HUDEP-2 (cell line): Measurements from ENCODE around the gene RPL32.
"Not testable (repeated sequence)": the region's sequence is repeated elsewhere in the genome, so short reads cannot be mapped to it uniquely, and the experiment has no call there.

Experiments
- DNase-seq, 76 experiments: peaks; one replicate each; lab custom pipeline; 2025; ENCODE audit not compliant: unreplicated experiment in 76 of 76; lab: John Stamatoyannopoulos, UW

The RPL32 gene

DNA sequence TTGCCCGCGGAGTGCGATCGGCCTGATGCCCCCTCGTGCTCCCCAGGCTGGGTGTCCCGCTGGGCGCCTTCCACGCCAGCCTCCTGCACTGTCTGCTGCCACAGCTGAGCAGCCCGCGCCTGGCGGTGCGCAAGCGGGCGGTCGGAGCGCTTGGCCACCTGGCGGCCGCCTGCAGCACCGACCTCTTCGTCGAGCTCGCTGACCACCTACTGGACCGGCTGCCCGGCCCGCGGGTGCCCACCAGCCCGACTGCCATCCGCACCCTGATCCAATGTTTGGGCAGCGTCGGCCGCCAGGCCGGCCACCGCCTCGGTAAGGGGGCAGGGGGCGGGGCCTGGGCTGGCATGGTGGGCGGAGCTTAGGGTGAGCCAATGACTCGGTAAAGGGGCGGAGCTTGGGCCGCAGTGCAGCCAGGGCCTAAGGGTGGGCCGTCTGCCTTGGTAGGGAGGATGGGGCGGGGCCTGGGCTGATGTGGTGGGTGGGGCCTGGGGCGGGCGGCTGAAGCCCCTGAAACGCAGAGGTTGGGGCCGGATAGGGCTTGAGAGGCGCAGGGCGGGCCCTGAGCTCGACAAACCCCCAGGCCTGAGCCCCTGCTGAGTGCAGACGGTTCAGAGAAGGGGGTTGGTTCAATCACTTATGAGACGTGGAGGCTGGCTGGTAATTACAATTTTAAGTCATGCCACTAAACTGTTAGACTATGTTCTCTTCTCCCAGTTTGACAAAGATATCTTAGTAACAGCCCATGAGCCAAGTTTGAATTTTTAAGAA lies 31.2 kb downstream of the RPL32 start:
- DNase-seq = peak; percentile 4 to 96 (median 87)

DNA sequence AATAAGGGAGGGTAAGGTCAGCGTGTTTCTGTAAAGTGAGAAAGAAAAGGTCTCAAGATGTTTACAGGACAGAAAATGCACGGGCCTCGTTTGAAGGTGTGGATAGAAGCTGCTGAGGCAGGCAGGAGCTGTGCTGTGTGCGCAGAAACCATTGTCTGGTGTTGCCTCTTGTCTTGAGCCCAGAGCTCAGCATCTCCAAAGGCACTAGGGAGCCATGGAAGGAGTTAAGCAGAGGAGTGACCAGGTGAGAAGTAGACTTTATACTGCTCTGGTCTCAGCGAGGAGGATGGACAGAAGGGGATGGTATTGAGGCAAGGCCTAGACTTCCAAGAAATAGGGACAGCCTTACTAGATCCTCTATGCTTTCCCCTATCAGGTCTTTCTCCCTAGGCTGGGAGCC lies 31.9 kb downstream of the RPL32 start:
- no peak for DNase-seq

DNA sequence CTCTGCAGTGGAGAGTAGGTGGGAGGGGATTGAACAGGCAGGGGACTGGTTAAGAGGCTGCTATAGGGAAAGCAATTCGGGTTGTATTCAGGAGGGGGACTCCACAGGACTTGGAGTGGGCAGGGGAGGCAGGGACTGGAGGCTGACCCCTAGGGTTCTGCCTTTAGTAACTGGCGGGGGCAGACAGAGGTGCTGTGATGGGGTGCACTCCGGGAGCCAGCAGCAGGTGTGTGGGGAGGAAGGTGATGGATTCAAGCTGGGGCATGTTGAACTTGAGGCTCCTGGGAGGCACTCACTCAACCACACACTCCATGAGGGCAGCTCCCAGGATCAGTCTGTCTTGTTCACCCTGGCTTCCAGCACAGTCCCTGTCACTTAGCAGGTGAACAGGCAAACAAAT lies 32.4 kb downstream of the RPL32 start:
- DNase-seq = no peak

DNA sequence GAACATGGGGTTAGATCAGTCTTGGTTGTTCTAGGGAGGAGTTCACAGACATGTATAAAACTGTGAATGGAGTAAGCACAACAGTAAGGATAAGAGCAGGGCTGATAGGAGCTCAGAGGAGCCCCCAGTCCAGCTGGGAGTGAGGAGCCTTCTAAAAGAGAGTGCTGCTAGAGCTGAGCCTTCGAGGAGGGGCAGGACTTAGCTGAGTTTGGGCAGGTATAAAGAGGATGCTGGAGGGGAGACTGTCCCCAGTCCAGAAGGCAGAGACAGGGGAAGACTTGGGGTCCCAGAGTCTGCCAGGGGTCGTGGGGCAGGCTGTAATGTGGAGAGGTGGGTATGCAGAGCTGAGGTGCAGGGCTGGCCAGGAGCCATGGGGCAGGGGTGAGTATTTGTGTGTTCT lies 32.8 kb downstream of the RPL32 start:
- no peak for DNase-seq

DNA sequence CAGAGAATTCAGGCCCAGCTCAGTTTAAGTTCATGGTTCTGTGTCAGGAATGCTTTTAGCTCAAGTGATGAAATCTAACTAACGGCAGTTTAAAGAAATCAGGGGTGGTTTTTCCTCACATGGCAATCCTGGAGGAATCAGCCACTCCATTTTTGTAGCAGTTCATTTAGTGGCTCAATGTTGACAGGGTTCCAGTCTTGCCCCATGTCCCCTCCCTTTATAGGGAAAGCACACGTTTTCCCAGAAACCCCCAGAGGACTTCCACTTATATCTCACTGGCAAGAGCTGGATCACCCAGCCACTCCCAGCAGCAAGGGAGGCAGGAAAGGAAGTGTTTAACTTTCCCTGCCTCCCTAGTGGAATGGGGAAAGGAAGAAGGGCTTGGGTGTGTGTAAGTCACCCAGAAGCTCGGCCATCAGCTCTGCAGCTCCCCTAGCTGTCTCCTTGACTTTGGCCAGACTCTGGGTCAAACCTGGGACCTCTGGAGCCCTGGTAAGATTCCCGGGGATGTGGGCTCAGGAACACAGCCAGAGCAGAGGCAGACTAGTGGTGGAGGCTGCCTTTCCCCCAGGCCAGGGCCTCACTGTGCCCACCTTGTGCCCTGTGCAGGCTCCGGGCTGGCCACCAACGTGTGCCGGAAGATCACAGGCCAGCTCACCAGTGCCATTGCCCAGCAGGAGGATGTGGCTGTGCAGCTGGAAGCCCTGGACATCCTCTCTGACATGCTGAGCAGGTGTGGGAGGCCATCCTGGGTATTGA lies 33.6 kb downstream of the RPL32 start:
- DNase-seq = no peak

DNA sequence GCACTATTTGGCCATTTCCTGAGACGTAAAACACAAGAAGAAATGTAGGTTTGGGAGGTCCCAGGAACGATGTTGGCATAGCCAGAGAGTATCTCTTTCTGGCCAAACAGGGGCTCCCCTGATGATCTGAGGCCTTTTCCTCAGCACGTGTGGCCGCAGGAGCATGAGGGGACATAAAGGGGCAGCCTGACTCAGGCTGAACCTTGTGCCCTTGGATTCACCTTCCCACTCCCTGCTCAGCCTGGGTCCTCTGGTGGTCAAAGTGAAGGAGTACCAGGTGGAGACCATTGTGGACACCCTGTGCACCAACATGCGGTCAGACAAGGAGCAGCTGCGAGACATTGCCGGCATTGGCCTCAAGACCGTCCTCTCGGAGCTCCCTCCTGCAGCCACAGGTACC lies 34.3 kb downstream of the RPL32 start:
- no peak for DNase-seq

DNA sequence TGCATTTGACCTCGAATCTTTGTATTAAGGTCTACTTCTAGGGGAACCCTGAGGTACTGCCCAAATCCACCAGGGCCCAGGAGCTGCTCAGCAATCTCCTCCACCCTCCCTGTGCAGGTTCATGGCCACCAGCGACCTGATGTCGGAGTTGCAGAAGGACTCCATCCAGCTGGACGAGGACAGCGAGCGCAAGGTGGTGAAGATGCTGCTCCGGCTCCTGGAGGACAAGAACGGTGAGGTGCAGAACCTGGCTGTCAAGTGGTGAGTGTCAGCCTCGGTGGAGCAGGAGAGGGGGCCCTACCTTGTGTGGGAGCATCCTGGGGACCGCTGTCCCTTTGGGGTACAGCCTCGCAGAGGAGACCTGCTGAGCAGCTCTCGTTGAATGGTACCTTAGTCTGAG lies 38.0 kb downstream of the RPL32 start:
- no peak for DNase-seq

DNA sequence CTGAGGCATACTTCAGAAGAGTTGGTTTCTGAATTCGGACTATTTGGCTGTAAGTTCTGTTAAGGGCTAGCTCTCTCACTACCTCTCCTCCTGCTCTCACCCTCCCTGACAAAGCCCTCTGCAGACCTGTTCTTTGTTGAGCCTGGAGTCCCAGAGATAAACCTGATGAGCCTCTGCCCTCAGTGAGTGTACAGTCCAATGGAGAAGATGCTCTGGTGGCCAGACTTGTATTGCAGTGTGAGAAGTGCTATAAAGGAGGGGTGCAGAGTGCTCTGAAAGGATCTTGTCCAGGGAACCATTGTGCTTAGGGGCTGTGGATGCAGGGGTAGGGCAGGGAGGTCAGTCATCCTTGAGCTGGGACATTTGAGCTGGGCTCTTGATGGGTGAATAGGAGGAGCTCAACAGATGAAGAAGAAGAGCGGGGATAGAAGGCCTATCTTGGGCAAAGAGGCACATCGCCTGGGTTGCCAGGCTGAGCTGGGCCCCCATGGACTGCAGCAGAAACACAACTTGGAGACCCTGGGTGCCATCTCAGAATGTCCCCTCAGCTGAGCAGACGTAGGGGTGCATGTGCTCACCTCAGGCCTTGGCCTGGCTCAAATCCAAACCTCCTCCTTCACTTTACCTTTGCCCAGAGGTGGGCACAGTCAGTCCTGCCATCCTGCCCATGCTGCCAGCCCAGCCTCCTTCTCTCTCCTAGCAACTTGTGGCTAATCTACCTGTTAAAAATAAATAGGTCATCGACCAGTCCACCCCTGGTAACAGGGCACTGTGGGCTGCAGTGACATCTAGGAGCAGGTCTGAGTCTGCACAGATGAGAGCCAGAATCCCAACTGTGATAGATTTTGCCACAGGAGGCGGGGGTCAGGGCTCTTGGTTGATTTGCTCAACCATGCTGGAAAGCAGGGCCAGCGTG lies 41.6 kb downstream of the RPL32 start:
- no peak for DNase-seq

DNA sequence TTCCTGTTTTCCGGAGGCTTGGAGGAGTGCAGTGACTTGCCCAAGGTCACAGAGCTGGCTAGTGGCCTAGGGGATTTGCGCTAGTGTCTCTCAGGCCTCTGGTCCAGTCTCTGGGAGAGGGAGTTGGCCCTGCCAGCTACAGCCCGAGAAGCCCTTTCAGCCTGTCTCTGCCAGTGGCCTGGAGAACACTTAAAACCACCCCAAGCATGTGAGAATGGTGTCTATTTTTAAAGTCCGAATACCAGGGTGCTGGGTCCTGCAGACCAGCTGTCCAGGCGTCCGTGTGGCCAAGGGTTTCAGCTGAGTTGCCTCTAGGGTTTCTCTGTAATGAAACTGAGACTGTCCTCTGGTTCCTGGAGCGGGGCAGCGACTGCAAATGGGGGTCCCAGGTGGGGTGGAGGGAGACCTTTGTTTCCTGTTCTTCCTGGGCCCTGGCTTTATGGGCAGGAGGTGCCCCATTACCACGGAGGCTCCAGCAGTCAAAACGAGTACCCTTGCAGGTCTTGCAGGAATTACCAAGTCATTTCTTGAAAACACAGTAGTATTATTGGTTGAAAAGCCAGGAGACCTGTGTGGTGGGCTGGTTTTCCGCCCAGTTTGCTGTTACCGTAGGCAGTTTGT lies 42.7 kb downstream of the RPL32 start:
- no peak for DNase-seq

DNA sequence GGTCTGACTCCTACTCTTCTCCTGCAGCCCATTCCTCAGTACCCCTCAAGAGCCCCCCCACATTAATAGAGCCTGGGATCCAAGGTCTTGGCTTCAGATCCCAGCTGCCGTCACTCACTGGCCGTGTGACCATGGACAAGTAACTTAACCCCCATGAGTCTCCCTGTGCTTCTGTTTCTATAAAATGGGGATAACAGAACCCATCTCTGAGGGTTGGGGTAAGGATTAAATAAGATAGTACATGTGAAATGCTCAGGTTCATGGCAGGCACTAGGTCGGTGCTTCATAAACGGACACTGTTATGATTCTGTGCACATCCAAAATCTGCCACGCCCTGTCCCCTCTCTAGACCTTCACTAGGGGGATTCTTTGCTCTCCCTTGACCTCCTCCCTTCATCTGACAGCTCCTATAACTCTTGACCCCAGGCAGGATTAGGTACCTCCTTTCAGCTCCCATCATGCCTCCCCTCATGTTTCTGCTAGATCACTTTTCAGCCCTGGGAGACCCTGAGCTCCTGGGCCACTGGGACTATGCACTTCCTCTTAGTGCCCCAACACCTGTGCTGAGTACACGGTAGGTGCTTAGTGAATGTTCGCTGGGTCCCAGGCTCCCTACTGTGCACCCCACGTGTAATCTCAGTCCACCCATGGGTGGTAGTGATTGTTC lies 43.3 kb downstream of the RPL32 start:
- DNase-seq = no peak

DNA sequence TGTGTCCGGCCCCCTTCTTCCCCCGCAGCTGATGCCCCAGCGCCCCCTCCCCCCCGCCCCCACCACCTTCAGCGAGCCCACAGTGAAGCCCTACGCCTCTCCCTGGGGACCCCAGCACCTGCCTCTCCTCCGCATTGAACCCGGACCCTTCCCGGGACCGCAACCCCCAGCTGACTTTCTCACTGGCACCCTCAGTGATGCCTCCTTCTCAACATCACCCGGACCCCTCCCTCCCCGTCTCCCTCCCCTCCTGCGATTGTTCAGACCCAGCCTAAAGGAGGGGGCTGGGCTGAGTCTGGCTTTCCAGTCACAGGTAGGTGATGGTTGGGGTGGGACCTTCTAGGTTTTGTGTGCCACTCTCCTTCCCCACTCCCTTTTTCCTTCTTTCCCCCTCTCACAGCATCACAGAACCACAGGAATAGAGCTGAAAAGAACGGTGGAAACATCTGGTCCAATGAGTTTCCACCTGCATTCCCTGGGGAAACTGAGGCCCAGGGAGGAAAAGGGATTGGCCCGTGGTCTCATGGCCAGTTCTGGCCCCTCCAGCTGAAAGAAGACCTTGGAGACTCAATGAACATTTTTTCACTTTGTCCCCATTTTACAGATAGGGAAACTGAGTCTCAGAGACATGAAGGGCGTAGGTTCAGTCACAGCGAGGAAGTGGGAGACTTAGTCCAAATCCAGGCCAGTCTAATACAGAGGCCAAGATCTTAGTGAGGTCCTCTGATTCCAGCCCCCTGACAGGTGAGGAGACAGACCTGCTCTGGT lies 44.1 kb downstream of the RPL32 start:
- no peak for DNase-seq

DNA sequence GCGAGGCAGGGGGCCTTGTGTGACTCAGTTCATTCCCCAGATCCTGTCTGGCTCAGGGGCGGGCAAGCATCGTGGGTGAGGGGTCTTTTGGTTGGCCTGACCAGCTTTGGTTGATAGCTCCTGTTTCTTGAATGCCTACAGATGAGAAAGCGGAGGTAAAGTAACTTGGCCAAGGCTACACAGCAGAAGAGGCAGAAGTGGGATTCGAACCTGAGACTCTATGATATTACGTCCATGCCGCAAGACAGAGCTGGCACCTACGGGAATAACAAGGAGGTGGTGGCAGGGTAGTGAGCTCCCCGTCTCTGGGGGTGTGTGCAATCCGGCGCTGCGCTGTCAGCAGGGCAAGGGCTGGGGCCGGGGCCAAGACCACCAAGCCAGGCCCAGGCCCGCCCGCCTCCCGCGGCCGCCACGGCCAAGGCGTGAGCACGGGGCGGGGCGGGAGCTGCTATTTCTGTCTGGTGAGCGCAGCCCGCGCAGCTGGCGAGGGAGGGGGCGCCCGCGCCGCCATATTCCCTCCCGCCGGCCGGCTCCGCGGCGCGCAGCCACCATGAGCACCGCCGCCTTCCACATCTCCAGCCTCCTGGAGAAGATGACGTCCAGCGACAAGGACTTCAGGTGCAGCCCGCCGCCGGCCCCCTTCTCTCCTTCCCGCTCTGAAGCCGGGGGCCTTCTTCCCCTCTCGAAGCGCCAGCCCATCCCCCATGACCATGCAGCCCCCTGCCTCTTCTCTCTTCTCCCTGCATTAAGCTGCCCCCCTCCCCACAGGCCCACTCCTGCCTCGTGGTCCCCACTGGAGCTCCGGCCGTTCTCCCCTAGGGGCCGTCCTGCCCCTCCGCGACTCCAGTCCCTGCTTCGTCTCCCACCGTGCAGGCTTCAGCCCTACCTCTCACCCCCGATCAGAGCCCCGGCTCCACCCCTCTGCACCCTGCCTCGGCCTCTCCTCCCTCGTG lies 44.9 kb downstream of the RPL32 start, which contains the start of gene CAND2:
Gene CAND2 (plus strand): TSS at position 510 of the 953 bp plus-strand sequence. CDS start 41 bp downstream, at position 551.
- DNase-seq = no peak

DNA sequence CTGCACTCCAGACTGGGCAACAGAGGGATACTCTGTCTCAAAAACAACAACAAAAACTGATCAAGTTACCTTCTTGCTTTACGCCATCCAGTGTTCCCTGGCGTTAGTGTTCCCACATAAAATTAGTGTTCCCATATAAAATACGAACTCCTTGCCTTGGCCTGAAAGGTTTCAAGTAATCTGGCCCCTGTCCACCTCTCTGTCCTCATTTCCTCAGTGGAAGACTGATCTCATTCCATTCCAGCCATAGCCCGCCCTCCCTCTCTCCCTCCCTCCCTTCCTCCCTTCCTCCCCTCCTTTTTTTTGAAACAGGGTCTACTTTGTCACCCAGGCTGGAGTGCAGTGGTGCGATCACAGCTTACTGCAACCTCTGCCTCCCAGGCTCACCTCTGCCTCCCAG lies 47.7 kb downstream of the RPL32 start:
- DNase-seq = no peak

DNA sequence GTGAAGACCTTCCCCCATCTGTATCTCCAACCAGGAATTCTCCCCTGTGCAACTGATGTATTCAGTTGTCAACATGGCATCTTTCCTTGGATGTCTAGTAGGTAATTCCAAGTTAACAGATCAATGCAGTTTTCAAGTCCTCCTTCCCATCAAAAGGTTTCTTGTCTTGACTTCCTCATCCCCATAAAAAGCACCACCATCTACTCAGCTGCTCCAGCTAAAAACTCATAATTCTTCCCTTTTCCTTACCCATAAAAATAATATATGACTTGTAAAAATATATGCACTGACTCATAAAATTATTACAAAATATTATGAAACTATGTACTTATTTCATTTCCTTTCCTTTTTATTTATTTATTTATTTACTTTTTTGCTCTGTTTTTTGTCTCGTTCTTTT lies 49.9 kb downstream of the RPL32 start:
- no peak for DNase-seq

DNA sequence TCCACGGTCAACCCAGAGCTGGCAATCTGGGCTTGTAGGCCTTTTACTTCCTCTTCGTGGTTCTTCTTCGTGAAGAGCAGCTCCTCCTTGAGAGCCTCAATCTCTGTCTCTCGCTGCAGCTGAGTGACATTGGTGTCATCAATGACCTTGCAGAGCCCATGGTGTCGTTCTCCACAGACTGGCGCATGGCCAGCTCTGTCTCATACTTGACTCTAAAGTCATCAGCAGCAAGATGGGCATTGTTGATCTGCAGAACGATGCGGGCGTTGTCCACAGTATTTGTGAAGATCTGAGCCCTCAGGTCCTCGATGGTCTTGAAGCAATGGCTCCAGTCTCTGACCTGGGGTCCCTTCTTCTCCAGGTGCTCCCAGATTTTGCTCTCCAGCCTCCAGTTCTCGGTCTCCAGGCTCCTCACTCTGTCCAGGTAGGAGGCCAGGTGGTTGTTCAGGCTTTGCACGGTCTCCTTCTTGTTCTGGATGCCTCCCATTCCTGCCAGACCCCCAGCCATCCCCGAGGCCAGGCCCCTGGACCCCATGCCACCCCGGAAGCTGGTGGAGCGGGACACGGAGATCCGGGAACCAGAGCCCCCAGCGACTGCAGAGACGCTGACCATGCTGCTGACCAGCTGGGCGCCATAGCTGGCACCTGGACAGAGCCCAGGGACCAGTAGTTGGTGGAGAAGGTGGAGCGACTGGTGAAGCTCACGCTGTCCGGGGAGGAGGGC lies 53.2 kb downstream of the RPL32 start:
- DNase-seq = not testable (repeated sequence)

DNA sequence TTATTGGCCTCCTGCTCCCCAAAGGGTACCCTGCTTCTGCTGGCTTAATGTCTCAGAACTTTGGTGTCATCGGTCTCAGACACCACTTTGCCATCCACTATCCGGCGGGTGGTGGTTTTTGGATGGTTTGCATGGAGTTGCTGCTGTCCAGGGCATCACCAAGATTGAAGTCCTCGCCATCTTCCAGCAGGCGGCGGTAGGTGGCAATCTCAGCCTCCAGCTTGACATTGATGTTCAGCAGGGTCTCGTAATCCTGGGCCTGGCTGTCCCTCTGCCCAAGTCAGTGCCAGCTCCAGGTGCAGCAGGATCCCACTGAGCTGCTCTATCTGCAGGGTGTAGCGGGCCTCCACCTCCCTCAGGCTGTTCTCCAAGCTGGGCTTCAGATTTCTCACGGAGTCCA lies 54.0 kb downstream of the RPL32 start:
- peak in 35 of 76 experiments; percentile 4 to 51 (median 17) for DNase-seq

DNA sequence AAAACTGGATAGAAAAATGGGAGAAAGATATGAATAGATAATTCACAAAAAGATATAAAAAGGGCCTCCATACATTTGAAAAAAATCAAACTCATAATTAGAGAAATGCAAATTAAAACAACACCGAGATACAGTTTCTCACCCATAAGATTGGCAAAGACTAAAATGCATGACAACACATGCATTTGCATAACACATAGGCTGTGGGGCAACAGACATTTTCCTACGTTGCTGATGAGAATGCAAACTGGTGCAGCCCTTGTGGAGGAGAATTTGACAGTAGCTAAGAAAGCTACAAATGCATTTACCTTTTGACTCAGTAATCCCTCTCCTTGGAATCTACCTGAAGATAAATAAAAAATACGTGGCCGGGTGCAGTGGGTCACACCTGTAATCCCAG lies 56.3 kb downstream of the RPL32 start:
- DNase-seq = no peak
